GM12872 (cell line): ENCODE measurements around the gene CHPF2.

Experiments used
- TF ChIP-seq, protein P1 (sequence below): IDR thresholded peaks from 3 replicates; pipeline ENCODE4 v1.5.1; 2011; ENCODE audit warnings: low read depth, mild to moderate bottlenecking, low read length, moderate library complexity; ENCODE audit not compliant: insufficient read depth

Gene CHPF2

DNA sequence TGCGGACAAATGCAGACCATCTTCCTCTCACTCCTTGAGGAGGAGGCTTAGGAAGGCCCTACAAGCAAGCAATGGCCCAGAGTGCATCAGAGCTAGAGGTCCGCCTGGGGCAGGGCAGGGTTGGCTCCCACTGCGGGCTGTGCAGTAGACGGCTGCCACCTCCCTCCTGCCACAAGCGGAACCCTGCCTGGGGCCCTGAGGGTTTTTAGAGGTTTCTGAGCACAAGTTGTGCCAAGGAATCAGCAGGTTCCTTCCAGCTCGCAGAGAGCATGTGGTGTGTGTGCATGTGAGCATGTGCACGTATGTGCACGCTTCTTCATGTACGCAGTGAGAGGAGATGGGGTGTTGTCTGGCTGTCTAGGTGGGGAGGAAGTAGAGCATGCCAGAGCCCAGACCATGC, 42.1 kb downstream of the CHPF2 start:
- TF ChIP-seq, protein P1, sequence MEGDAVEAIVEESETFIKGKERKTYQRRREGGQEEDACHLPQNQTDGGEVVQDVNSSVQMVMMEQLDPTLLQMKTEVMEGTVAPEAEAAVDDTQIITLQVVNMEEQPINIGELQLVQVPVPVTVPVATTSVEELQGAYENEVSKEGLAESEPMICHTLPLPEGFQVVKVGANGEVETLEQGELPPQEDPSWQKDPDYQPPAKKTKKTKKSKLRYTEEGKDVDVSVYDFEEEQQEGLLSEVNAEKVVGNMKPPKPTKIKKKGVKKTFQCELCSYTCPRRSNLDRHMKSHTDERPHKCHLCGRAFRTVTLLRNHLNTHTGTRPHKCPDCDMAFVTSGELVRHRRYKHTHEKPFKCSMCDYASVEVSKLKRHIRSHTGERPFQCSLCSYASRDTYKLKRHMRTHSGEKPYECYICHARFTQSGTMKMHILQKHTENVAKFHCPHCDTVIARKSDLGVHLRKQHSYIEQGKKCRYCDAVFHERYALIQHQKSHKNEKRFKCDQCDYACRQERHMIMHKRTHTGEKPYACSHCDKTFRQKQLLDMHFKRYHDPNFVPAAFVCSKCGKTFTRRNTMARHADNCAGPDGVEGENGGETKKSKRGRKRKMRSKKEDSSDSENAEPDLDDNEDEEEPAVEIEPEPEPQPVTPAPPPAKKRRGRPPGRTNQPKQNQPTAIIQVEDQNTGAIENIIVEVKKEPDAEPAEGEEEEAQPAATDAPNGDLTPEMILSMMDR = no peak

DNA sequence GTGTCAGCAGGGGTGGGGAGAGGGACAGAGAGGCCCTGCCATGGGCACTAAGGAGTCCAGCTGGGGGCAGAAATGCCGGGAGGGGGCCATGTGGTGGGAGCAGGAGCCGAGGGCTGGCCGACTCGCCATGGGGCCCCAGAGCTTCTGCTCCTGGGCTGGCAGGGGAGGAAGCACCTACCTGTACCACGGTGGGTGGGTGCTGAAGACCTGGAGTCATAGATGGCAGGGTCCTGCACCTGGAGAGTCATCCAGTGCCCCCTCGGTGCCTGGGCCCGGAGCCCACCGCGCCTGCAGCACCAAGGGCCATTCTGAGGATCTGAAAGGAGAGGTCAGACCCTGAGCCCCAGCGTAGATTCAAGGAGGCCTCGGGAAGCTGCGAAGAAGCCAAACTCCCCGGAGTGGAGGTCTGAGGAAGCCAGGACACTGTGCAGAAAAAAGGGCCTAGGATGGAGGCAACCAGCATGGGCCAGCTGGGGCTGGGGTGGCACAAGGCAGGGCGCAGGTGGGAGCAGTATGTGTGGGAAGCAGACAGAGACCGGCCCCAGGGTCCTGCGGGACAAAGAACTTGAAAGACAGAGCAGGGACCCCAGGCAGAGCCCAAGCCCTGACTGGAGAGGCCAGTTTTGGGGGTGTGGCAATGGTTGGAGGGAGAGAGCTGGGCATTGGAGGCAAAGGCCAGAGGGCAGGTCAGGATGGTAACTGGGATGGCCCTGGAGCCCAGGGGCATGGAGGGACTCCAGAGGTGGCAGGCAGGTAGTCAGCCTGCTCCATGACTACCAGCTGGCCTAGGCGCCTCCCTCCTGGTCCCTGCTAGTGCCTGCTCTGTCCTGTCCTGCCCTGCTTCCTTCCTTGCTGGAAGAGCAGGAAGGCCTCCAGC, 42.9 kb downstream of the CHPF2 start:
- TF ChIP-seq, protein P1 = no peak

DNA sequence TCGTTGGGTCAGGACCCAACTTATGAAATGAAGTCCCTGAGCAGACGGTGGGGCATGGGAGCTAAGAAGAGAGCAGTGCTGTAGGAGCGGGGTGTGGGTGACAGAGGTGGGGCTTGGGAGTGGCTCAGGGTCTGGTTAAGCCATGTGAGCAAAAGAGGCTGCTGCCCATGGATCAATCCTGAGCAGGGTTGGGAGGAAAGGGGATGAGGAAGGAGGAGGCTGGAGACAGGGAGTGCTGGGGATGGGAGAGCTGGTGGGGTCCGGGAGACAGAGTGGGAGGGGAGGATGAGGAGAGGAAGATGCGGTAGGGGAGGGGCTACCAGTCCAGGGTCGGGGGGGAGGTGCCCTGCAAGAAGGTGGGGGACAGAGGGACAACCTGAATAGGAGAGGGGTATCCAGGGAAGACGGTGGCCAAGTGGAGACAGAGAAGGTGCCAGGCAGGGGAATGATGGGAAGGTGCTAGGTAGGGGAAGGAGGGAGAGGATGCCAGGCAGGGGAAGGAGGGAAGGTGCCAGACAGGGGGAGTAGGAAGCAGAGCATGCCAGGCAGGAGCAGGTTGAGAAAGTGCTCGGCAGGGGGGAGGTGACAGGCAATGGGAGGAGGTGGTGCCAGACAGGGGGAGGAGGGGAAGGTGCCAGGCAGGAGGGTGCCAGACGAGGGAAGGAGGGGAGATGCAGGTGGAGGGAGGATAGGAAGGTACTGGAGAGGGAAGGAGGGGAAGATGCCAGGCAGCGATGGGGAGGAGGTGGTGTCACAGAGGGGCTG, 43.7 kb downstream of the CHPF2 start:
- TF ChIP-seq, protein P1 = no peak

DNA sequence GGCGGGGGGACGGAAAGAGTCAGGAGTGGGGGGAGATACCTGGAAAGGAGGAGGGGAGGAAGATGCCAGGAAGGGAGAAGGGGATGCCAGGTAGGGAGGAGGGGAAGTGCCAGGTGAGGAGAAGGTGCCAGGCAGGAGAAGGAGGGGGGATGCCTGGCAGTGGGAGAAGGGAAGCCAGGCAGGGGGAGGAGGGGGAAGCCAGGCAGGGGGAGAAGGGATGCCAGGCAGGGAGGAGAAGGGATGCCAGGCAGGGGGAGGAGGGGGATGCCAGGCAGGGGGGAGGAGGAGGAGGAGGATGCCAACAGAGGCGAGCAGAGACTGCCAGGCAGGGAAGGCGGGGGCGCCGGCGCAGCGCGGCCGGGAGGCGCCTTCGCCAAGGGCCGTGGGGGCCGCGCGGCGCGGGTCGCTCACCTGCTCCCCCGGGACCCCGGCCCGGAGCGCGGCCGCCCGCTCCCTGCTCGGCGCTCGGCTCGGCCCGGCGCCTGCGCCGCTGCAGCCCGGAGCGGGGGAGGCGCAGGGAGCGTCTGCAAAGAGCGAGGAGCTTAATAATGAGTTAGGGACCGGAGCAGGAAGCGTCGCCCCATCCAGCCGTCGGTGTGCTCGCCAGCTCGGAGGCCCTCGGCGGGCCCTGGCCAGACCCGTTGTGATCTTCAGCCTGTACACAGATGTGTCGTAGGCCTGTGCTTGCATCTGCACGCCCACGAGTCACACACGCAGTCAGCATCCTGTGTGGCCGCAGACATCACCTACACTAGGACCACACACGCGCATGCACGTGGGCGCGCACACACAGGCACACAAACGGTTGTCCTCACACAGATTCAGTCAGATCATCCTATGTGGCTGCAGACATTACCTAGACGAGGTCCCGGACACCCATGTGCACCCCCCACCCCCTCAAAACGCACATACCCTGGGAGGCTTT, 44.6 kb downstream of the CHPF2 start:
- TF ChIP-seq, protein P1 = no peak

DNA sequence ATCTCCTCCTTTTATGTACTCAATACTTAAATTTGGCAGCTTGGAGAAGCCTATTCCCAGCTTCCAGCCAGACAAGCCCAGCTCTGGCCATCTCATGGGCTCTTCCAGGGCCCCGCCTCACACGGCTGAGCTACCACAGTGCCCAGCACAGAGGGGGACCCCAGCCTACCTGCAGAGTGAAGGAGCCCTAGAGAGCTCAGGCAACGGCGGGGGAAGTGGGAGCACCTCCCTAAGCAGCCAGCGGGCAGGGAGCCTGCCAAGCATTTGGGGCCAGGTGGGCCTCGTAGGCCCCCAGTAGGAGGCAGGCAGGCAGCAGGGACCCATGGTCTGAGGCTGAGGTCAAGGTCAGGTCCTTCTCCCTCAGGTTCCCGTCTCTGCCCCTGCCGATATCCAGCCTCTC, 45.3 kb downstream of the CHPF2 start:
- TF ChIP-seq, protein P1 = no peak

DNA sequence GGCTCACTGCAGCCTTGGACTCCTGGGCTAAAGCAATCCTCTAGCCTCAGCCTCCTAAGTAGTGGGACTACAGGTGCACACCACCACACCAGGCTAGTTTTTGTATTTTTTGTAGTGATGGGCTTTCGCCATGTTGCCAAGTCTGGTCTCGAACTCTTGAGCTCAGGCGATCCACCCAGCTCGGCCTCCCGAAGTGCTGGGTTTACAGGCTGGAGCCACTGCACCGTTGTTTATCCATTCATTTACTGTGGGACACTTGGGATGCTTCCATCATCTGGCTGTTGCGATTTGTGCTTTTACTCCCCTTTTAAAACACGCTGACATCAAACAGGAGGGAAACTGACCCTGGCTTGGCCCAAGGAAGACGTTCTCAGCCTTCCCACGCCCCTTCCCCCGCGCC, 46.7 kb downstream of the CHPF2 start:
- TF ChIP-seq, protein P1 = no peak
